ENCODE measurements around the gene RFC5.

Gene RFC5

DNA sequence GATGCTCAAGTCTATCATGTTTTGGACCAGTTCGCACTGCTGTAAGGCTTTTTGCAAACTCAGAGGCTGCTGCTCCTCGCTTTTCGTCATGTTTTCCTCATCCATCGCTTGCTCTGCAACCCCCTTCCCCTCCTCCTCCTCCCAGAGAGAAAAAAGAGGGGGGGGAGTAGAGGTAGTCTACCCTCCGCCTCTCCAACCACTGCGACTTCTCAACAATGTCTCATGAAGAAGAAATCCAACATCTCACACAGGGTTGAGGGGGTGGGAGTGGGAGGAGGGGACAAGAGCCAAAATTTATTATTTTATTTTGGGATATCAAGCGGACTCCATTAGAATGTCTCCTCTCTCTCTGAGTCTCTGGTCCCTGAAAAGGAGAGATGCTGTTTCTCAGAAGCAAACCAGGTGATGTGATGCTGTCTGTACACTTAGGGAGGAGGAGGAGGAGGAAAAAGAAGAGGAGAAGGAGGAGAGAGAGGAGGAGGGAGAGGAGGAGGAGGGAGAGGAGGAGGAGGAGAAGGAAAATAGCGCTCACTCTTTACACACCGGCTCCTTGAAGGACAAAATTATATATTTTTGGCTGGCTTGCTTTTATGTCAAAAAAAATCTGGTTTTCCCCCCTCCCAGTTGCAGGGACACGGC is 48.2 kb upstream of the RFC5 start:
- Histone ChIP-seq H3K27ac (ENCODE audit: low read depth, low read length) (no peak overlapping the region), H3K36me3 (ENCODE audit: low read length) (no peaks in the 10 kb centered on the region), H3K9me3 (ENCODE audit: insufficient read depth, low read length) (0 out of 2 replicates have a peak, but pooled peaks cover 3% of the 10 kb centered on the region), H3F3A (ENCODE audit: insufficient read depth) (0 out of 2 replicates have a peak, but pooled peaks cover 7% of the 10 kb centered on the region), H3K9me2 (replicated peaks; ENCODE audit: insufficient read depth, low read length) (no peaks in the 10 kb centered on the region), H3K4me2 (ENCODE audit: low read depth, low read length, poor library complexity, severe bottlenecking) (peak overlapping the region; percentile 82), H3K4me3 (ENCODE audit: insufficient read depth, low read length, poor library complexity, severe bottlenecking) (peak overlapping the region; percentile 75), H2AFZ (ENCODE audit: low read depth, low read length, severe bottlenecking) (peak overlapping the region; percentile 96), H3K9ac (ENCODE audit: low read length) (peak overlapping the region; percentile 69), H3K79me2 (ENCODE audit: insufficient read depth, low read length) (no peaks in the 10 kb centered on the region), H3K27me3 (ENCODE audit: low read length) (0 out of 2 replicates have a peak, but pooled peaks cover 2% of the 10 kb centered on the region), H4K20me1 (ENCODE audit: low read depth, low read length) (no peaks in the 10 kb centered on the region)
- TF ChIP-seq EZH2phosphoT487 (conservative IDR thresholded peaks at IDR 0.05; ENCODE audit: low read length) (no peak), CTCF (IDR thresholded peaks at IDR 0.05; ENCODE audit: insufficient read depth, low read length, poor library complexity, severe bottlenecking) (no peak)

DNA sequence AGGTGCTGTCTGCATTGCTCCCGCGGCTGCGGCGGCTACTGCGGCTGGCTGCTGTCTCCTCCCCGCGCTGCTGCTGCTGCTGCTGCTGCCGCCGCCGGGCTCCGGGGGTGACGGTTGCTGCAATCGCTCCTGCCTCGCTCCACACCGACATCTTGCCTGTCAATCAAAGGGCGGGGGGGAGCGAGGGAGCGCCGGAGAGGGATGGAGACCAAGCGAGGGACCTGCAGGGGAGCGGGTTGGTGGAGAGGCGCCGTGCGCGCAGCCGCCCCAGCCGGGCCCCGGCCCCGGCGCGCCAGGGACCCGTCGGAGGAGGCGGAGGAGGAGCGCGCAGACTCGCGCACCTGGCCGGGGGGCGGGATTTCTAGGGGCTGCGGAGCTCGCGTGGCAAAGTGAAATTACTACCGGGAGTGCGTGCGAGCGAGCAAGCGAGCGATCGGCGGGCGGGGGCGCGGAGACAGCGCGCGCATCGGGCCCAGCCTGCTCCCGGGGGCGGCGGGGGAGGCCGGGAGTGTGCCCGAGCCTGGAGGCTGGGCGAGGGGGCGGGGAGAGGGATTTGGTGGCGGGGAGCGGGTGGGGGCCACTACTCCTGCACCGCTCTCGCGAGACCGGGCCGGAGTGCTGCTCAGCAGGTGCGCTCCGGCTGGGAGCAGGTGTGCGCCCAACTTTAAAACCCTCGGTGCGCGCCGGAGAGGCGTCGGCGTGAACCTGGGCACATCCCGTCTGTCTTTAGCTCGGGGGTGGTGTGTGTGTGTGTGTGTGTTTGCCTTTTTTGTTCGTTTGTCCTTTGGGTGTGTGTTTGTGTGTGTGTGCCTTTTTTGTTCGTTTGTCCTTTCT is 47.5 kb upstream of the RFC5 start, which contains the start of gene KSR2:
KSR2 (minus strand) TSS at position 165 of the 834 bp plus-strand sequence. CDS start 735 bp downstream, outside the sequence.
- Histone ChIP-seq H3K27ac (ENCODE audit: low read depth, low read length) (peak within 1 kb of the TSS; percentile 43; the same call in 1 of the 2 replicates), H3K9me3 (ENCODE audit: insufficient read depth, low read length) (0 out of 2 replicates have a peak, but pooled peaks cover 3% of the 10 kb centered on the region)

GRCh38 chr12:117970334-117970733 is 46.2 kb upstream of the RFC5 start:
- H3K4me2 ChIP-seq (ENCODE audit: low read depth, low read length, poor library complexity, severe bottlenecking), result no peak overlapping the region

More for the DNA sequence above, 47.5 kb upstream of the RFC5 start, which contains the start of gene KSR2:
- Histone ChIP-seq H2AFZ (ENCODE audit: low read depth, low read length, severe bottlenecking) (peak within 1 kb of the TSS; percentile 96), H3K9me2 (replicated peaks; ENCODE audit: insufficient read depth, low read length) (no peaks in the 10 kb centered on the region), H4K20me1 (ENCODE audit: low read depth, low read length) (no peaks in the 10 kb centered on the region), H3K4me2 (ENCODE audit: low read depth, low read length, poor library complexity, severe bottlenecking) (peak within 1 kb of the TSS; percentile 82), H3K79me2 (ENCODE audit: insufficient read depth, low read length) (no peaks in the 10 kb centered on the region), H3K9ac (ENCODE audit: low read length) (peak within 1 kb of the TSS; percentile 69), H3K36me3 (ENCODE audit: low read length) (no peaks in the 10 kb centered on the region), H3K4me3 (ENCODE audit: insufficient read depth, low read length, poor library complexity, severe bottlenecking) (peak within 1 kb of the TSS; percentile 75), H3K27me3 (ENCODE audit: low read length) (0 out of 2 replicates have a peak, but pooled peaks cover 2% of the 10 kb centered on the region), H3F3A (ENCODE audit: insufficient read depth) (0 out of 2 replicates have a peak, but pooled peaks cover 7% of the 10 kb centered on the region)
- TF ChIP-seq CTCF (IDR thresholded peaks at IDR 0.05; ENCODE audit: insufficient read depth, low read length, poor library complexity, severe bottlenecking), result no peak
- no peak for TF ChIP-seq EZH2phosphoT487 (conservative IDR thresholded peaks at IDR 0.05; ENCODE audit: low read length)

More at GRCh38 chr12:117970334-117970733, 46.2 kb upstream of the RFC5 start:
- Histone ChIP-seq H3F3A (ENCODE audit: insufficient read depth) (0 out of 2 replicates have a peak, but pooled peaks cover 7% of the 10 kb centered on the region), H3K27me3 (ENCODE audit: low read length) (0 out of 2 replicates have a peak, but pooled peaks cover 2% of the 10 kb centered on the region), H3K9me3 (ENCODE audit: insufficient read depth, low read length) (0 out of 2 replicates have a peak, but pooled peaks cover 3% of the 10 kb centered on the region), H3K9ac (ENCODE audit: low read length) (no peak overlapping the region), H3K4me3 (ENCODE audit: insufficient read depth, low read length, poor library complexity, severe bottlenecking) (no peak overlapping the region), H4K20me1 (ENCODE audit: low read depth, low read length) (no peaks in the 10 kb centered on the region), H3K9me2 (replicated peaks; ENCODE audit: insufficient read depth, low read length) (no peaks in the 10 kb centered on the region), H2AFZ (ENCODE audit: low read depth, low read length, severe bottlenecking) (no peak overlapping the region), H3K36me3 (ENCODE audit: low read length) (no peaks in the 10 kb centered on the region), H3K27ac (ENCODE audit: low read depth, low read length) (no peak overlapping the region), H3K79me2 (ENCODE audit: insufficient read depth, low read length) (no peaks in the 10 kb centered on the region)
- no peak for TF ChIP-seq EZH2phosphoT487 (conservative IDR thresholded peaks at IDR 0.05; ENCODE audit: low read length)
- no peak for TF ChIP-seq CTCF (IDR thresholded peaks at IDR 0.05; ENCODE audit: insufficient read depth, low read length, poor library complexity, severe bottlenecking)
